AG10803 (cell line): ENCODE data around the gene DCAF11.

Source experiments
- DNase-seq: peaks from one replicate; pipeline ENCODE4 v3.0.0; 2010; ENCODE audit warnings: low read depth
- H3K4me3 ChIP-seq: 2 replicates; pipeline ENCODE4 v1.5.1; 2011; ENCODE audit warnings: mild to moderate bottlenecking, low read length, control low read depth
- TF ChIP-seq, protein P1 (sequence below): conservative IDR thresholded peaks from 2 replicates; pipeline ENCODE4 v1.5.1; 2011; ENCODE audit warnings: mild to moderate bottlenecking, low read length, control low read depth, inconsistent platforms

DCAF11 gene

DNA sequence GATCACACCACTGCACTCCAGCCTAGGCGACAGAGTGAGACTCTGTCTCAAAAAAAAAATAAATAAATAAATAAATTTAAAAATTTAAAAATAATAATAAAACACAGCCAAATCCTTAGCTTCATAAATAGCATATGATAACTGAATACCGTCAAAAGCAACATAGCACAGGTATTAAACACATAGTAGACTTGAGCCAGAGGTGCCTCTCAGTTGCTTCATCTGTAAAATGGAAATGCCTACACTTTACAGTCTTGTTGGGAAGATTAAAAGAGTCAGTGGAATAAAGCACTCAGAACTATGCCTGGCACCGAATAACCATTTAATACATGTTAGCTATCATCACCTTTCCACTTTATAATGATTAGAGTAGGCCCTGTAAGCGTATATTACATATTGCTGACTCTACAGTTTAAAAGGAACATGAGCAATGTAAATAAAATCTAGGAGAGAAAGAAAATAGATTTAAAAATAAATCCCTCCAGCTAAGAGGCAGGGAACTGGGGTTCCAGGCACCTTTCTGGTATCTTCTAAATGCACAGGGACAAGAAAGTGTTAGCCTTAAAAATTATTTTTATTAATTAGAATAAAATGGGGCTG lies 7.8 kb upstream of the DCAF11 start:
- no peak for DNase-seq
- no peak overlapping the region for H3K4me3 ChIP-seq
- TF ChIP-seq, protein P1, sequence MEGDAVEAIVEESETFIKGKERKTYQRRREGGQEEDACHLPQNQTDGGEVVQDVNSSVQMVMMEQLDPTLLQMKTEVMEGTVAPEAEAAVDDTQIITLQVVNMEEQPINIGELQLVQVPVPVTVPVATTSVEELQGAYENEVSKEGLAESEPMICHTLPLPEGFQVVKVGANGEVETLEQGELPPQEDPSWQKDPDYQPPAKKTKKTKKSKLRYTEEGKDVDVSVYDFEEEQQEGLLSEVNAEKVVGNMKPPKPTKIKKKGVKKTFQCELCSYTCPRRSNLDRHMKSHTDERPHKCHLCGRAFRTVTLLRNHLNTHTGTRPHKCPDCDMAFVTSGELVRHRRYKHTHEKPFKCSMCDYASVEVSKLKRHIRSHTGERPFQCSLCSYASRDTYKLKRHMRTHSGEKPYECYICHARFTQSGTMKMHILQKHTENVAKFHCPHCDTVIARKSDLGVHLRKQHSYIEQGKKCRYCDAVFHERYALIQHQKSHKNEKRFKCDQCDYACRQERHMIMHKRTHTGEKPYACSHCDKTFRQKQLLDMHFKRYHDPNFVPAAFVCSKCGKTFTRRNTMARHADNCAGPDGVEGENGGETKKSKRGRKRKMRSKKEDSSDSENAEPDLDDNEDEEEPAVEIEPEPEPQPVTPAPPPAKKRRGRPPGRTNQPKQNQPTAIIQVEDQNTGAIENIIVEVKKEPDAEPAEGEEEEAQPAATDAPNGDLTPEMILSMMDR, result no peak

DNA sequence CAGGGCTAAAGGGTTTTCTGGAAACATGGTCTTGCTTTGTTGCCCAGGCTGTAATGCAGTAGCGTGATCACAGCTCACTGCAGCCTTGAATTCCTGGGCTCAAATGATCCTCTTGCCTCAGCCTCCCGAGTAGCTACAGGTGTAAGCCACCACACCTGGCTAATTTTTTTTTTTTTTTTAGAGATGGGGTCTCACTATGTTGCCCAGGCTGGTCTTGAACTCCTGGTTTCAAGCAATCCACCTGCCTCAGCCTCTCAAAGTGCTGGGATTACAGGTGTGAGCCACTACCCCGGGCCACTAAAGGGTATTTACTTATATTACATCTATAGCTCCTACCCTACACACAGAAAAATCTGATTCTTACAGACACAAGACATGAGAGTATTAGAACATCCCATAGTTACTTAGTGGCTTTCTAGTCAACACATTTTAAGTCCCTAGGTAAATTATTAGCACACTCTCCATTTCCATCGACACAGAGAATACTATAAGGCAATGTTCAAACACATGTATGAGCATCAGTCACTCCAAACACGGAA lies 6.2 kb upstream of the DCAF11 start:
- TF ChIP-seq, protein P1, result no peak
- no peak for DNase-seq
- H3K4me3 ChIP-seq, result no peak overlapping the region

DNA sequence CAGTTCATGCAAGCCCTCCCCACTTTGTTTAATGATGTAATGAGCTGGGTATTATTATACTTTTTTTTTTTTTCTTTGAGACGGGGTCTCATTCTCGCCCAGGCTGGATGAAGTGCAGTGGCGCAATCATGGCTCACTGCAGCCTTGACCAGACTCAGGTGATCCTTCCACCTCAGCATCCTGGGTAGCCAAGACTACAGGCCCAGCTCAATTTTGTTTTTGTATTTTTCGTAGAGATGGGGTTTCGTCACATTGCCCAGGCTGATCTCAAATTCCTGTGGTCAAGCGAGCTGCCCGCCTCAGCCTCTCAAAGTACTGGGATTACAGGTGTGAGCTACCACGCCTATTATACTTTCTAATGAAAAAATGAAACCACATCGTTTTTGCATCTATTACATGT lies 4.5 kb upstream of the DCAF11 start:
- TF ChIP-seq, protein P1, result no peak
- H3K4me3 ChIP-seq, result no peak overlapping the region
- no peak for DNase-seq

DNA sequence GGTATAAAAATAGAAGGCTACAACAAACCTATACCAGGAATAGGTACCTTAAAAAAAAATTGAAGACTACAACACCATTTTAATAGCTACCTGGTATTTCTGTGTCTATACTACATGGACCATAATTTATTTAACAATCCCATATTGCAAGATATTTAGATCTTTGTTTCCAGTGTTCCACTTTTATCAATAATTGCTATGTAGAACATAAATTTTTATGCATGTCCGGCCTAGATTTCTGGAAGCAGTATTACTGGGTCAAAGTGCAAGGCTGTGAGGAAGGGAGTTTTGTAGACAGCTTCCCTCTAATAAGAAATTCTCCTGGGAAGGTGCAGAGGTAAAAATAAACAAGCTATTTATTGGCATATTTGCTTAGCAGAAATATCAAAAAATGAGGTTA lies 4.1 kb upstream of the DCAF11 start:
- no peak overlapping the region for H3K4me3 ChIP-seq
- no peak for DNase-seq
- TF ChIP-seq, protein P1, result no peak

DNA sequence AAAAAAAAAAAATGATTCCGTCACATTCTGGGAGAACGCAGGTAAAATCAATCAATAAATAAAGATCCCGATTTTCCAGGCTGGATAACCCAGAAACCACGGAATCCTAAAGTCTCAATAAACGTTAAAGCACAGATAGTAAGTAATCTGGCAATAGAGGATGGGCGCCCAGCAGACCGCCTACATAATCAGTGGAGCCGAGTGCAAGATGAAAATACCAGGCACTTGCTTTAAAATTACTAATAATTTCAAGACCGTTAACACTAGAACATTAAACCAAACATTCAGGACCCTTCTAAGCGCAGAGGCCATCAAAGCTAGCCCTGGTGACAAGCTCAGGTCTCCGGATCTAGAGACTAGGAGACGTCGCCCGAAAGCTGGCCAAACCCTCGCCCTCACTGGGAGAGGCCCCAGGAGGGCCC lies 1.2 kb upstream of the DCAF11 start:
- no peak for DNase-seq
- TF ChIP-seq, protein P1, result no peak
- peak overlapping the region; percentile 90 for H3K4me3 ChIP-seq

DNA sequence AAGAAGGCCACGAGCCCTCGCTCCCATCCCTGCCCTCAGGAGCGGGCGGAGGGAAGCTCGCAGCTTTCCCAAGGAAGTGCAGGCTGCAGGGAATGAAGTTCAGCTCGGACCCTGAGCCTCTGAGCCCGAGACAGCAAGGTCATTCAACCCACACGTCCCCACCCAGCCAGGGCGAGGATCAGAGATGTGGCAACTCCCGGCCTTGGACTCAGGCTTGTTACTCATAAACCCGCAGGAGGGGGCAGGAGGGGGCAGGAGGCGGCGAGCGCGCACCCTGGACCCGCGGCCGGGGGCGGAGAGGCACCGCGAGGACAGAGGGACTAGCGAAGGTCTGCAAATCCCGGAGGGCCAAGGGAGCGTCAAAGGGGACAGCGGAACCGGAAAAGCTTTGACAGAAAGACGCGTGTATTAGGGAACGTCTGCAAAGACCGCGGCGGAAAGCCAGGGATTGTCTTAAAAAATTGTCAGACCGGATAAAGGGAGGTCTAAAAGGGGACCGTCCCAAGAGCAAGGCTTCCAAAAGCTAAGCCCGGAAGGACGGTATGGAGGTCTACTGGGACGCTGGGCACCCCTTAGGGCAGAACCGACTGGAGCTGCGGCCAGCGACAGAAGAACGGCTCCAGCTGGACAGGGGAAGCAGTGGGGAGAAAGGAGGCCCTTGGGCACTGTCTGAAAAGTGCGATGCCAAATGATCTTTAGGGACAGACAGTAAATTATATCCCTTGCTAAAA lies 611 bp upstream of the DCAF11 start:
- TF ChIP-seq, protein P1, result no peak
- H3K4me3 ChIP-seq, result peak overlapping the region; percentile 90
- peak; percentile 89 for DNase-seq
